Left lobe of liver (tissue), 2 donors: ENCODE data around the gene RAET1G. TPM values are rescaled to one million over a fixed set of nuclear protein-coding genes. Genes with fewer than 3 reads are reported as not detected.

ENCODE experiments used
- ATAC-seq: fragments of 200-7000 bp; cut with Tn5 transposase; one replicate; pipeline ENCODE4 v1.9.1; 2020; ENCODE audit warnings: mild to moderate bottlenecking, moderate library complexity
- DNase-seq: peaks from one replicate; pipeline ENCODE4 v3.0.0-alpha.2; 2020; ENCODE audit warnings: low spot score
- total RNA-seq: library from RNA; stranded (reverse); gene quantifications from one replicate; pipeline ENCODE4 v1.2.1, GENCODE V29; 2021
- donor health status: DM: no; HTN: no; CAD: no; lungs with moderate emphysema.
- donor health status: DM: no; HTN: yes; CAD: no.

RAET1G gene
- total RNA-seq, 1 donor from 2014 or later = not detected

DNA sequence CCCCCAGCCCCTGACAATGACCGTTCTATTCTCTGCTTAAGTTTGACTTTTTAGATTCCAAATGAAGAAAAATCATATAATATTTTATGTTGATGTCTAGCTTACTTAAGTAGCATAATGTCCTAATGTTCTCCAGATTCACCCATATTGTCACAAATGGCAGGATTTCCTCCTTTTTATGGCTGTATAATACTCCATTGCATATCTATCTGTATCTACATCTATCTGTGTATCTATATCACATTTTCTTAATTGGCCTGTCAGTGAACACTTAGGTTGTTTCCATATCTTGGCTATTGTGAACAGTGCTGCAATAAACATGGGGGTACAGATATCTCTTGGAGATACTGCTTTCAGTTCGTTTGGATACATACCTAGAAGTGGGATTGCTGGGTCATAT lies 51.7 kb downstream of the RAET1G start:
- no peak for DNase-seq
- no peak for ATAC-seq

DNA sequence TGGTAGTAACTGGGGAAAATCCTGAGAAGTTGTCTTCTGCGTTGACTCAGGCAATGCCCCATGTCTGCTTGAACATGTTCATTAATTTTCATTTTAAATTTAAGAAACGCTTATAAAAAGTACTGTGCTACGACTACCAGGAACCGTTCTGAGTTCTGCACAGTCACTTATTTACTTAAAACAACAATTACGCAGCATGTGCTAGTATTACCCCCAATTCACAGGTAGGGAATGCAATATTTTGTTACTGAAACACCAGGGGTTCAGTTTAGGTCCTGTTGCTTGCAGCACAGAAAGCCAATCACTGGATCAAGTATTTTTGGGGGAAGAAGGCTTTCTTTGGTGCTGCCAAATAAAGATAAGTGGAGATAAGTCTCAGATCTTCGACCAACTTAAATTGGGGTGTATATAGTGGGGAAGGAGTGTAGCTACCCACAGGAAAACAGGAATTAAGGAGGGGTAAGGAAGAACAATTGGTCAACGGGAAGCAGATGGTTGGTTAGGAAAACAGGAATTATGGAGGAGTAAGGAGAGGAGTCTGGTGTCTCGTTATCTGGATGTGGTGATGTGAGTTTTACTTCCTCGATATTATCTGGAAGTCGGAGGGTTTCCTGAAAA lies 53.5 kb downstream of the RAET1G start:
- no peak for ATAC-seq
- DNase-seq = no peak

DNA sequence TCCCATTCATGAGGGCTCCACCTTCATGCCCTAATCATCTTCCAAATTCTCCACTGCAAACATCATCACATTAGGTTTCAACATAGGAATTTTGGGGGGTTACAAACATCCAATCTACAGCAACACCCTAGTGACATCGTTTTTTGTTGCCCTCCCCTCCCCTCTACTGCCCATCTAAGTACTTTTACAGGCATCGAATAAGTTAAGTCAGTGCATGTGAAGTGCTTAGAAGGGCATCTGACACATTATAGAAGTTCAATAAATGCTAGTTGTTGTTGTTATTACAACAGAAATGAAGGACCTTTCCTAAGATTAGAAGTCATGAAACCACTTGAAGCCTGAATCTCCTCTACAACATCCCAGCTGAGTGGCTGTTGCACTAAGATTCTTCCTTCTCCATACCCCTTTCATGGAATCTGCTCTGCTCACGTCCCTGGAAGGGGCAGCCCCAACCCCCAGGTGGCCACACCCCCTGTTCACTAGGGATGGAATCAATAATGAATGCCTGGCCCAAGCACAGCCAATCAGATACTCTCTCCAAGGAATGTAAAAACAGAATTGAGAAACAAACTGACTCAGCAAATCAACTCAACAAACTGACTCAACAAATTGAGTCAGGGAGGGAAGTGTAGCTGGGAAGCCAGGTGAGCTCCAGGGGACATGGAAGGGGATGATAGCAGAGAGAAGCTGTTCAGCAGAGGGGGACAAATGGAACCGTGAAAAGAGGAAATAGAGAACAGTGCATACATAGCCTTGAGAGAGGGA lies 54.9 kb downstream of the RAET1G start:
- DNase-seq (no peak), ATAC-seq (no peak)

Other genes starting within 250 kb of the RAET1G start
- gene LATS1, start 205.0 kb downstream of the RAET1G start, total RNA-seq = 10.2 TPM
- 9.3 TPM for gene NUP43, start 176.6 kb downstream of the RAET1G start, total RNA-seq
- 53.2 TPM for gene PCMT1, start 173.4 kb downstream of the RAET1G start, total RNA-seq
- gene LRP11, start 58.8 kb downstream of the RAET1G start, total RNA-seq = 11.1 TPM
- gene RAET1E, start 25.0 kb downstream of the RAET1G start, total RNA-seq = not detected
- gene ULBP2, start 18.9 kb upstream of the RAET1G start, total RNA-seq = 0.18 TPM
- gene ULBP1, start 40.8 kb upstream of the RAET1G start, total RNA-seq = 0.08 TPM
- gene RAET1L, start 102.4 kb upstream of the RAET1G start, total RNA-seq = not detected
- 0.35 TPM for gene ULBP3, start 146.0 kb upstream of the RAET1G start, total RNA-seq
- 0.08 TPM for gene PPP1R14C, start 219.9 kb upstream of the RAET1G start, total RNA-seq